Left lung (tissue), 10 donors: Measurements from ENCODE around the gene WASHC4. TPM values are rescaled to one million over a fixed set of nuclear protein-coding genes. Genes with fewer than 3 reads are reported as not detected.

Experiments used
- ATAC-seq: fragments of 200-7000 bp; cut with Tn5 transposase; one replicate; pipeline ENCODE4 v1.9.1; 2020; ENCODE audit warnings: moderate library complexity
- DNase-seq, 4 donors: peaks; one replicate each; pipeline ENCODE4 v3.0.0-alpha.2; 2013 to 2020
- H3K27ac ChIP-seq, 2 donors: fragments of 200-600 bp; sonication (generic) in 1 of 2; one replicate each; pipeline versions ENCODE4 v1.5.0 to v1.8.0; 2020 to 2021
- H3K27me3 ChIP-seq, 2 donors: fragments of 200-600 bp; sonication (generic) in 1 of 2; one replicate each; pipeline versions ENCODE4 v1.5.0 to v1.8.0; 2020 to 2021
- H3K36me3 ChIP-seq, 2 donors: fragments of 200-600 bp; sonication (generic) in 1 of 2; one replicate each; pipeline versions ENCODE4 v1.5.0 to v1.8.0; 2020 to 2021
- H3K4me1 ChIP-seq, 2 donors: fragments of 200-600 bp; one replicate each; pipeline ENCODE4 v1.8.0; 2021
- H3K4me3 ChIP-seq, 2 donors: fragments of 200-600 bp; sonication (generic) in 1 of 2; one replicate each; pipeline versions ENCODE4 v1.5.0 to v1.8.0; 2020 to 2021; ENCODE audit warnings: mild to moderate bottlenecking in 1 of 2
- H3K9me3 ChIP-seq, 2 donors: fragments of 200-600 bp; sonication (generic) in 1 of 2; one replicate each; pipeline versions ENCODE4 v1.5.0 to v1.8.0; 2020 to 2021
- CTCF ChIP-seq, 2 donors: fragments of 200-600 bp; sonication (generic) in 1 of 2; IDR thresholded peaks; one replicate each; pipeline versions ENCODE4 v1.5.0 to v1.8.0; 2021; ENCODE audit warnings: antibody characterized with exemption in 2 of 2
- intact Hi-C, 2 donors: fragments of 100-400 bp; cut with DNase I; formaldehyde crosslinking; loops; one replicate each; pipeline versions ENCODE4 v1.11.2 to v1.14.2; 2022
- polyA plus RNA-seq, 6 donors: library from polyadenylated mRNA; unstranded; fragments of 120-200 nt; gene quantifications; one replicate each; pipeline ENCODE4 v1.2.1, GENCODE V29; 2013; ENCODE audit not compliant: insufficient read length in 6 of 6
- total RNA-seq, 2 donors: library from RNA; stranded (reverse); fragmentation: NEBNext Ultra II Directional; extraction: Animal tissue kit (Norgen Biotek cat#: 25700); gene quantifications; one replicate each; pipeline ENCODE4 v1.2.1, GENCODE V29; 2021
- donor health status: DM: no; HTN: yes; CAD: no.
- donor health status: DM: no; HTN: no; CAD: no.

Gene WASHC4
- total and polyA plus RNA-seq, 8 donors: 52.1 to 96.9 (median 73.6) TPM

GRCh38 chr12:105100998-105101397, 6.5 kb upstream of the WASHC4 start:
- Histone ChIP-seq H3K4me1 (peaks cover 0 to 8% of the 10 kb centered on the region in 2 donors), H3K27me3 (no peaks in the 10 kb centered on the region), H3K27ac (no peak overlapping the region), H3K9me3 (peaks cover 0 to 6% of the 10 kb centered on the region in 2 donors), H3K36me3 (no peaks in the 10 kb centered on the region), H3K4me3 (no peak overlapping the region)
- peak; percentile 40 for ATAC-seq
- no peak for TF ChIP-seq CTCF (IDR thresholded peaks at IDR 0.05)
- DNase-seq: no peak
- intact Hi-C loops: no loop called here

DNA sequence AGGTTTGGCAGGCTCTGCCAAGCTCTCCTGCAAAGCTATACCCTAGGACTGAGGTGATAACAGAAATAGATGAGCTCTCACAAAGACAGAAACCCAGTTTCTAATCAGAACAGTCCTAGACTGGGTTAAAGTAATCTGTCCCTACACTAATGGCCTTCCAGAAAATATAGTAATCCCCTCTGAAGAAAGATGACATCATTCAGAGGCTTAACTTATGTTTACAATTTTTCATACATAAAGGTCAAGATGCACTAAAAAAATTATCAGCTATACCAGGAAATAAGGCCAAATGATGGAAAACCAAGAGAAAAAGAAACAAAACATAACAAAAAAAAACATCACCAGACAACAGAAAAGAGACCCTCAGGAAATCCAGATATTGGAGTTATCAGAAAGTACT, 4.9 kb upstream of the WASHC4 start:
- H3K27me3 ChIP-seq: no peaks in the 10 kb centered on the region
- H3K9me3 ChIP-seq: no peaks in the 10 kb centered on the region
- H3K27ac ChIP-seq: no peak overlapping the region
- TF ChIP-seq CTCF (IDR thresholded peaks at IDR 0.05): no peak
- peaks cover 0 to 13% of the 10 kb centered on the region in 2 donors for H3K4me1 ChIP-seq
- DNase-seq (no peak), ATAC-seq (no peak)
- no peaks in the 10 kb centered on the region for H3K36me3 ChIP-seq
- H3K4me3 ChIP-seq: no peak overlapping the region
- intact Hi-C loops: no loop called here

DNA sequence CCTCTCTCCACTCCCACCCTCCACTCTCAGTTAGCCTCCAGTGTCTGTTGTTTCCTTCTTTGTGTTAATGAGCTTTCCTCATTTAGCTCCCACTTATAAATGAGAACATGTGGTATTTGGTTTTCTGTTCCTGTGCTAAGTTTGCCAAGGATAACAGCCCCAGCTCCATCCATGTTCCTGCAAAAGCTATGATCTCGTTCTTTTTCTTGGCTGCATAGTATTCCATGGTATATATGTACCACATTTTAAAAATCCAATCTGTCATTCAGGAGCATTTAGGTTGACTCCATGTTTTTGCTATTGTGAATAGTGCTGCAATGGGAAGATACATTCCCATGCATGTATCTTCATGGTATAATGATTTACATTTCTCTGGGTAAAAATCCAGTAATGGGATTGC, 2.8 kb upstream of the WASHC4 start:
- Histone ChIP-seq H3K4me1 (peaks cover 5 to 25% of the 10 kb centered on the region in 2 donors), H3K36me3 (no peaks in the 10 kb centered on the region), H3K27me3 (no peaks in the 10 kb centered on the region), H3K9me3 (no peaks in the 10 kb centered on the region), H3K27ac (no peak overlapping the region), H3K4me3 (no peak overlapping the region)
- DNase-seq (no peak), ATAC-seq (no peak)
- TF ChIP-seq CTCF (IDR thresholded peaks at IDR 0.05): no peak
- intact Hi-C loops: no loop called here

- H3K36me3 ChIP-seq: peaks cover 0 to under 1% of the 10 kb centered on the region in 2 donors
- TF ChIP-seq CTCF (IDR thresholded peaks at IDR 0.05): no peak
- DNase-seq: no peak
- peaks cover 19 to 35% of the 10 kb centered on the region in 2 donors for H3K4me1 ChIP-seq
- H3K27ac ChIP-seq: no peak overlapping the region
- ATAC-seq: no peak
- no peaks in the 10 kb centered on the region for H3K9me3 ChIP-seq
- no peaks in the 10 kb centered on the region for H3K27me3 ChIP-seq
- H3K4me3 ChIP-seq: peak overlapping the region; percentile 68 to 85
- intact Hi-C loops: no loop called here
Observed at GRCh38 chr12:105106621-105107020, 910 bp upstream of the WASHC4 start.

GRCh38 chr12:105107171-105107493, 399 bp upstream of the WASHC4 start:
- Histone ChIP-seq H3K4me1 (peaks cover 19 to 40% of the 10 kb centered on the region in 2 donors), H3K27ac (peak overlapping the region; percentile 98 to 99), H3K9me3 (no peaks in the 10 kb centered on the region), H3K36me3 (peaks cover 0 to 6% of the 10 kb centered on the region in 2 donors), H3K27me3 (no peaks in the 10 kb centered on the region), H3K4me3 (peak overlapping the region; percentile 68 to 85)
- no peak for TF ChIP-seq CTCF (IDR thresholded peaks at IDR 0.05)
- ATAC-seq: peak; percentile 40
- DNase-seq: no peak
- intact Hi-C loops: no loop called here
